CD4-positive, alpha-beta T cell treated with Interferon gamma for 1 hour (primary cell): Measurements from ENCODE around the gene PPP2R3A.

Experiments used
- DNase-seq: peaks from one replicate; pipeline ENCODE4 v3.0.0-alpha.2; 2020

PPP2R3A gene

GRCh38 chr3:135970506-135971116 is 5.1 kb downstream of the PPP2R3A start:
- DNase-seq, result no peak

GRCh38 chr3:135973841-135974240 is 8.3 kb downstream of the PPP2R3A start:
- DNase-seq, result no peak

- DNase-seq, result no peak
Measured at GRCh38 chr3:135975053-135975452, 9.5 kb downstream of the PPP2R3A start.

- no peak for DNase-seq
Measured at GRCh38 chr3:135975536-135975935, 10.0 kb downstream of the PPP2R3A start.

- DNase-seq, result no peak
Measured at GRCh38 chr3:135980343-135980742, 14.8 kb downstream of the PPP2R3A start.

- DNase-seq, result no peak
Measured at GRCh38 chr3:135981701-135982403, 16.3 kb downstream of the PPP2R3A start.

GRCh38 chr3:135982404-135982761 is 16.9 kb downstream of the PPP2R3A start:
- DNase-seq, result no peak

- DNase-seq, result no peak
Measured at GRCh38 chr3:135982922-135983581, 17.5 kb downstream of the PPP2R3A start.

- DNase-seq, result no peak
Measured at GRCh38 chr3:135987661-135988060, 22.1 kb downstream of the PPP2R3A start.

GRCh38 chr3:135989242-135989641 is 23.7 kb downstream of the PPP2R3A start:
- DNase-seq, result no peak

- DNase-seq, result no peak
Measured at GRCh38 chr3:135990903-135991302, 25.4 kb downstream of the PPP2R3A start.

- no peak for DNase-seq
Measured at GRCh38 chr3:135991621-135992020, 26.1 kb downstream of the PPP2R3A start.

- no peak for DNase-seq
Measured at GRCh38 chr3:135992072-135992471, 26.5 kb downstream of the PPP2R3A start.

- DNase-seq, result no peak
Measured at GRCh38 chr3:135994708-135995337, 29.3 kb downstream of the PPP2R3A start.

GRCh38 chr3:135995766-135996165 is 30.2 kb downstream of the PPP2R3A start:
- no peak for DNase-seq

- no peak for DNase-seq
Measured at GRCh38 chr3:135997554-135998320, 32.2 kb downstream of the PPP2R3A start.

- DNase-seq, result no peak
Measured at GRCh38 chr3:136008221-136008620, 42.7 kb downstream of the PPP2R3A start.

- DNase-seq, result no peak
Measured at GRCh38 chr3:136008732-136009470, 43.4 kb downstream of the PPP2R3A start.

GRCh38 chr3:136018876-136019275 is 53.3 kb downstream of the PPP2R3A start:
- DNase-seq, result no peak

- DNase-seq, result no peak
Measured at GRCh38 chr3:136021803-136022202, 56.3 kb downstream of the PPP2R3A start.

- no peak for DNase-seq
Measured at GRCh38 chr3:136022529-136023263, 57.2 kb downstream of the PPP2R3A start.
